NCI-H187 treated with DMSO at 0.1 percent for 48 hours (cell line): Measurements from ENCODE around the gene TBX3.

Experiments used
- DNase-seq: peaks from one replicate; lab custom pipeline; 2025; lab: John Stamatoyannopoulos, UW

Gene TBX3

DNA sequence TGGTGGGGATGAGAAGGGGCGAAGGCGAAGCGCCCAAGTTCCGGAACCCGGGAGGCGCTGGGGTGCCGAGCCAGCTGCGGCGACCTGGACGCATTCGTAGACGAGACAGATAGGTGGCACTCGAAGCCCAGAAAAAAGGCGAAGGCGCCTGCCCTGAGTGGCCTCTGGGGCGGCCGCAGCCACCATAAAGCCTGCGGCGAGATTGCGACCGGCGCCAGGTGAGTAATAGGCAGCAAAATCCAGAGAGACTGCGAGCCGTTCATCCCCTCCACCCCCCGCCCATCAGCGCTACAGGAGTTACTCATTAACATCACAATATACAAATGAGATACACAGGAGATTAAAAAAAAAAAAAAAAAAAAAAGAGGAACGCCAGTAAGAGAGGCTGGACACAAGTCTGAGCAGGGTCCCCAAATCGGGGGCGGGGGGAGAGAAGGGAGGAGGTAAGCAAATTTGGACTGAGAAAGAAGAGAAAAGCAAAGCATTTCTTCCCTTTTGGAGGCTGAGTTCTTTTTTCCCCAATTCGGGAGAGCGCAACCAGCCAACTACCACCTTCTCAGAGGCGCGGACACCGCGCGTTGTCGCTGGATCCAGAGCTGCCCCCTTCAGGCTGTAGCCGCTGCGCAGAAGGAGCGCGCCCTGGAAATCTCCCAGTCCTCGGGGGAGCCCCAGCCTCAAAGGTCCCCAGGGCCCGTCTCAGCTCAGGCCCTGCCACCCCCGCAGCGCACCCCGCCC, 15.7 kb downstream of the TBX3 start:
- peak; percentile 35 for DNase-seq

DNA sequence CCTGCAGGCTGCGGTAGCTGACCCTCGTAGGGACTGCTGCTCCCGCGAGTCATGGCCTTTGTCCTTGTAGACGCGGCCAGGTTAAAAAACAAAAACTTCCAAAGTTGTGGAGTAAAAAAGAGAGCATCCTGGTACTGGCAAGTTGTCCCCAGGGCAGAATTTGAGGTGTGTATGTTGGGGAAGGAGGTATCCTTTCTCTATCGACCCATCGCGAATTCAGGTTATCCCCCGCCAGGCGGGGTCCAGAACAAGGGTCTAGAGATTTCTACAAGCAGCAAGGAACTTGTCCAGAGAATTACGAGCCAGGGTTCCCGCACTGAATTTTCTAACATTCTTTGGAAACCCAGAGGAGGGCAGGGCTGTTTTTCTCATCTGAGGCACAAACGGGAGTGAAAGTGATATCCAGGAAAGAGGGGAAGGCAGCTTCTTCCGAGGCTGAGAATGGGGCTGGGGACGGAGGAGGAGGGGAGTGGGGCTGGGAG, 16.3 kb downstream of the TBX3 start:
- DNase-seq: no peak

DNA sequence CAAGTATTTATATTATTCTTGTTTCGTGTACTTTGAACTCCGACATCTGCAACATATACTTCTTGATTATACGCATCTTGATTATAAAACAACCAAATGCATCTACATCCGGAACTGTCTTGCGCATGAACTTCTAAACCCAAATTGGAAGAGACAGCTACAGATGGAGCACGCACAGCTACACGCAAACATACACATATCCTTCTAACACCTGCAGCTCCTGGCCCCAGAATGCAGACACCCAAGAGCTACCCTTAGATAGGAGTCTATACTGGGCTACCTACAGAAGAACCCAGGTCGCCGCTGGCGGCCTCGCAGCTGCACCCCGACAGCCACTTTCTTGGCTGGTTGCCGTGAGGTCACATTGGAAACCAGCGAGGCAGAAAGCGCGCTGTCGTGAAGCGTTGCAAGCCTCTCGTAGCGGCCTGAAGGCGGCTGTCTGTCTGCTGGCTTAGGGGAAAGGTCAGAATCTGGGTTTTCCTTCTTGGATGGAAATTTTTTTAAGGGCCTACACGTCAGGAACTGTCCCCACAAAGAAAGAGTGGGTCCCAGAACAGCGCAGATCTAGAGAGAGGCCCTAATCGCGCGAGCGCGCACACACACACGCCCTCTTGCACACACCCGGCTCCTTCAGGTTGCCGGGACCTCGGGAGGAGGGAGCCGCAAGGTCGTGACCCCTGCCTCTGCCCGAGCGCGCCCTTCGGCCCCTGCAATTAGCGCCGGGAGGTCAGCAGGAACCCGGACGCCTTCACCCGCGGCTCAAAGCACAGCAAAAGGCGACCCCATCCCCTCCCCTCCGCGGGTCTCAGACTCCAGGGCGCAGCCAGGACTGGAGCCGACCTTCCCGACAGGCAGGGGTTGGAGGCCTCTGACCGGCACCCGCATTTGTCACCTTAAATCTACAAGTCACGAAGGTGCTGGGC, 17.0 kb downstream of the TBX3 start:
- DNase-seq: no peak

DNA sequence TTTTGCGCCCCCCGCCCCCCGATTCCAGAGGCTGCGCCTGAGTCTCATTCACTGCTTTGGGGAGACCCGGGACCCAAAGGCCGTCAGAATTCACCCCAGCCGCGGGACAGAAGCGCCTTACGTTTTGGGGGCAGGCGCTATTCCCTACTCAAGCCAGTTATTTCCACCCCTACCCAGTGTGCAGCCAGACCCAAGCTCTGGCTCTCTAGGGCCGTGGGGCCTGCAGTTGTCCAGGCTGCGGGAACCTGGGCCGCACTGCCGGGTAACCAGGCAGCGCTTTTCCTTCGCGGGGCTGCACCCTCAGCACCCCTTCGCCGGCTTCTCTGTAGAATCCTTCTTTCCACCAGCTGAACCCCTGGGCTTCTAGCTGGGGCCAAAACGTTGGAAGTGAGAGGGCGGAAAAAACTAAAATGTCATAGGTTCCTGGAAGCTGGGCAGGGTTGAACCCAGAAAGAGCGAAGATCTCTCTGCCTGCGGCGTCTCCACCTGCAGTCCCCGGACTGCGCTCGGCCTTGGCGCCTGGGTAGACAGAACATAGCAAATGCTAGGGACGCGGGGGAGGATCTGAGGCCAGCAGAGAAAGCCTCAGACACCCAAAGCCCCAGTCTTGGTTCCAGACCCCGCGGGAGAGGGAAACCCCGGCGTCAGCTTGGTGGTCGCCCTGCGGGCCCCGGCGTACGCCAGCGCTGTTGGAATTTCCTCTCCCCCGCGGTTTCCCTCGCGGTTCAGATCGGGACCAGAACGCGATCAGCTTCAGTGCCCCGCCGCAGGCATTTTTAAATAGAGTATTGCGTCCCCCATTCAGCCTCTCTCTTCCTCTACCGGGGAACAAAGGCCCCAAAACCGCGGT, 18.3 kb downstream of the TBX3 start:
- DNase-seq: no peak

DNA sequence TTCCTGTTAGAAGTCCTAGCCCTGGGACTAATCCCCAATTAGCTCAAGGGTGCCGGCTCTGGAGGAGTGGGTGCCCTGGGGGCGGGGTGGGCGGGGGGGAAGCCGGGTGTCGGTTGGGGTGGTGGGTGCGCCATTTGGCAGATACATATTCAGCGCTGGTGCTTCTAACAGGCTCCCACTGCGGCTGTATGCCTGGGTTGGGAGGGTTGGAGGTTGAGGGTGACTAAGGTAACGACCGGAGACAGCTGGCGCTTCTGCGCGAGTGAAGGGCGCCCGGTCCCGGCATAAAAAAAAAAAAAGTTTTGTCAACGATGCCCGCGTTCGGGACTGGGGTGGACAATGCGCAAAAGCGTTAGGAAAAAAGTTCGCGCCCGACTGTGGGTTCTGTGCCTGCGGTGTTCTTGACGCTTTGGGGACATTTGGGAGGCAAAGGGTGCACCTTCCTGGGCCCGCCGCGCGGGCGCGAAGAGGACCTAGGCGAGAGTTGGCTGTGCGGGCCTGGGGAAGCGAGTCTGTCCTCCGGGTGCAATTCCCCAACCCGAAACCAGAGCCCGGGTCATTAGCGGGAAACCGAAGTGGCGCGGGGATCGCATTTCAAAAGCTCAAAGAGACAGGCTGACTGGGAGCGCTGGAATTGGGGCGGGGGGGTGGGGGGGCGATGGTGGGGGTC, 19.2 kb downstream of the TBX3 start:
- no peak for DNase-seq

DNA sequence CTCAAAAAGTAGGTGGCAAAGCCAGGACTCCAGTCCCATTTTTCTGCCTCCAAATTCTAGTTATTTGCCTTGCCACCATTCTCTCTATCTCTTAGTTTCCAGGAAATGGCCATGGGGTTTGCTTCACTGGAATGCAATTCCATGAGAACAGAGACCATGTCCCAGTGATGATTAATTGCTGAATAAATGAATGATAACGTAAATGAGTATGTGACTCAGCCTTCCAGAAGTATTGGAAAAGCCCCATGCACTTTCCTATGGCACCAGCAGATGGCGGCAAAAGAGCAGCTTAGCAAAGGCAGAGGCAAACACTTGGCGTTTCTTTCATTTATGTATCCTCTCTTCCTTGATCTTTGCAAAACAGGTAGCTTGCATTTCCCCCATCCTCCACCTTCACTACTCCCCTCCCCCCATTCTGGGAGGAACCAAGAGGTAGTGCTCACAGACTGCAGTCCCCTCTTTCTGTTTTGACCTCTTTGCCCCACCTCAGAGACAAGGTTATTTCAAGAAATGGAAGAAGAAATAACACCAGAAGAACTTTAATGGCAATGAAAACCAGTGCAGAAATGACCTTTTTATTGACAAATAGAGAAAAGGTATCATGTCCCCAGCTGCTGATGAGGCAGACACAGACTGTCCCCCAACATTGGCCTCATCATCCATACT, 21.3 kb downstream of the TBX3 start:
- peak; percentile 59 for DNase-seq

DNA sequence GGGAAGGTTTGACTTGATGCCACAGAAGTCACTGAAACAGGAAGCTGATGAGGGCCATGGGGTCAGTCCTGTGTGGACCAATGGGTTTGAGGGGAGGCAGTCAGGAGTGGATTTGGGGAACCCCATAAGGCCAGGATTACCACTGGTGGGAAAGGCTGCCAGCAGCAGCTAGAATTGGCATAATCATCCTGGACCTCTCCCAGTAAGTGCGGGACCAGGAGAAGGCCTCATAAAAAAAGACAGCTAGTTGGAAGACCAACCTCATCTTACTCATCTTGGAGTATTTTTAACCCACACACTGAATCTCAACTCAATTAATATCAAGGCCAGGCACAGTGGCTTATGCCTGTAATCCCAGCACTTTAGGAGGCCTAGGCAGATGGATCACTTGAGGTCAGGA, 22.7 kb downstream of the TBX3 start:
- DNase-seq: no peak

DNA sequence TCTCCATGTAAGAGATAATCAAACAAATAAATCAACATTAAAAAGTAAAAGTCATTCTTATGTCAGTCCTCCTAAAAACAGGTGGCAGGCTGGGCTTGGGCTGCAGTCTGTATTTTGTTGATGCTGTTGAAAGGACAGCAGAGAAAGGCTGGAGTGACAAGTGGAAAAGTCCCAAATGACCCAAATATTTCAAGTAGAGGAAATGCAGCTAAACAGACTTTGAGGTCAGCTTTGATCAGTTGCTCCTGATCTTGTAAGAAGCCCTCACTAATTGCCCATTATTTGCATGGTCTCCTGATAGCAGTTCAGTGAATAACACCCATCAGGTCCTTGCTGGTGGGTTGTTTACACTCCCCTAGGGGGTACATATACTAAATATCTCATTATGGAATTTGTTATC, 24.9 kb downstream of the TBX3 start:
- no peak for DNase-seq

DNA sequence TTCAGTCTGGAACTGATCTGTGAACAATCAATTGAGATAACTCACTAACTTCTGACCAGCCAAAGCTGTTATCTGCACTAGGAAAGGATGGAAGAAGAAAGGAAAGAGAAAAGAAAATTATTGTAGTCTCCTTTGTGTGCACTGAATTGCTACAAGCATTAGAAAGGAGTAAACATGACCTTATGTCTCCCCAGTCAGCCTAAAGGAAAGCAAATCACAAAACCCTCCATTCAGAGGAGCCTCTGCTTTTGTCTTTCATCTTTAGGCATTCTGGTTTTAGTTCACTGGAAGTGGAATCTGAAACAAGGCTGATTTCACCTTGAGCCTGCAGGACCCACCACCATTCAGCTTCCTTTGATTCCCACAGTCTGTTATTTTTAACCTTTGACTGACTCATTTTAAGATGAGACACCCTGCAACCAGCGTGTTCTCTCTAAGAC, 26.0 kb downstream of the TBX3 start:
- DNase-seq: no peak

DNA sequence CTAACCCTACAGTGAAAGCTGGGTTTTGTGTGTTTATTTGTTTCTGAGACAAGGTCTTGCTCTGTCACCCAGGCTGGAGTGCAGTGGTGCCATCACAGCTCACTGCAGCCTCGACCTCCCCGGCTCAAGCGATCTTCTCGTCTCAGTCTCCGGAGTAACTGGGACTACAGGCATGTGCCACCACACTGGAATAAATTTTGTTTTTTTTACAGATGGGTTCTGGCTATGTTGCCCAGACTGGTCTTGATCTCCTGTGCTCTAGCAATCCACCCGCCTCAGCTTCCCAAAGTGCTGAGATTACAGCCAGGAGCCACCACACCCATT, 26.4 kb downstream of the TBX3 start:
- DNase-seq: no peak

DNA sequence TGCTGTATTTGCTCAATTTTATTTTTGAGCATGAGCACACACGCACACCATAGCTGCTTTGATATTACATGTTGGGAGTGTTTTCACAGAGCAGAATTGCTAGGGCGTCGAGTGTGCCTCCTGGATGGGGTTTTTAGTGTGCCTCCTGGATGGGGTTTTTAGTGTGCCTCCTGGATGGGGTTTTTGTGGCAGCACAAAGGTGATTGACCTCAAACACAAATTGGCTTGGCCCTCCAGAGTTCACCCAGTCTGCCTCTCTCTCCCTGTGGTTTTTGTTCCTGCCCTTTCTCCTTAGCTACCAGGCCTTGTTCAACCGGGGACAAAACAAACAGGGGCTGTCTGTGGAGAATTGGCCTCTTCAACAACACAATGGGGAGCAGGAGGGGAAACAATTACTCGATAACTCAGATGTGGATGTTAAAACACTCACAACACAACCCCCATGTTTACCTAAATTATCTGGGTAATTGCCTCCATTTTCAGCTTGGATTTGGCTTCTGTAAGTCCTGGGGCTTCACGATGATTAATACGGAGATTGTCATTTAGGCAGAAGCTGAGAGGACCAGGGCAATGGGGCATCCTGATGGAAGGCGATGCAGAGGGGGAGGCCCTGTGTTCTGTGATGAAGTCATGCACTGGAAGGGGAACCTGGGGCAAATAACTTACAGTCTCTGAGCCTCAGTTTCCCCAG, 26.9 kb downstream of the TBX3 start:
- no peak for DNase-seq

DNA sequence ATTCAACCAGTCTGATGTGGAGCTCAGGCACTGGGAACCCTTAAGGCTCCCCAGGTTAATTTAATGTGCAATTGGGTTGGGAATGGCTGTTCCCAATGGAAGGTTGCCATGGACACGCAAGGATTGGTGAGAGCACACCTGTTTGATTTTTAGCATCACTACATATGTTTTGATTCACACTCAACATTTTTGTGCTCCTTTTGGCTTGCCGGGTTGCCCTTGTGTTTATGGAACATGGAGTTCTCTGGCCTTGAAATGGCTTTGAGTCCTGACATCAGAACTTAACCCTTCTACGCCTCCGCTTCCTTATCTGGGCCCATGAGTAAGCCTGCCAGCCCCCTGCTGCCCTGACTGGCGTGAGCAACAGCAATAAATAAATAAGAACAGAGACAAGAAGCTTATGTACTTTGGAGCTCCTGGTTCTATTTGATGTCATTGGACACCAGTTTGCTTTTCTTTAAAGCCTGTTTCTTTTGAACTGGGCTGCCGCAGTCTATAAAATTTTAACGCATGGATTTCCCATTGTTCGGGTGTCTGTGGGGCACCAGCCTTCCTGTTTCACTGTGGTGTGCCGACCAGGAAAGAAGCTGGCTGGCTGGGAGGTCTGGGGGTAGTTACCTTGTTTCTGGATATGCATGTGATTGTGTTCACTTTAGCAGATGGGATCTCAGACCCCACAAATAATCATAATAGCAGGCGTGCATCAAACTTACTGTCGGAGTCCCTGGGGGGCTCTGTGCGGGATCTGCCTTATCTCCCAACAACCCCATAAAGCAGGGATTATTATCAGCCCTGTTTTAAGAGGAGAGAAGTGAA, 27.8 kb downstream of the TBX3 start:
- no peak for DNase-seq

DNA sequence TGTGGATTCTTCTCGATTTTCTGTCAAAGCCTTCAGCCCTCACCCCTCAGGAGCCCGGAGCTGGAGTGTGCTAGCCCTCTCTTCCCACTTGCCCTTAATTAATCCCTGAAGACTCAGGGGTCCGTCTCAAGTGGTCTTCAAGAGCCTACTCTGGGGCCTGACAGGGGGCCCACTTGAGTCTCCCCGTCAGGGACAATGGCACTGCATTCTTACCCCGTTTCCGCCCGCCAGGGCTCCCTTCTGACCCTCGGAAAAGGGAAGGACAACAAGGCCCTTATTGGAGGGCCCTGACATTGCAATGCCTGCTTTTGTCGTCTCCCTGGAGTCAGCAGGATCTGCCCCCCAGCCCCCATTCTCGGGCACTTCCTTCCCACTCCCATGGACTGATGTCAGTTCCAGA, 34.4 kb downstream of the TBX3 start:
- DNase-seq: no peak

DNA sequence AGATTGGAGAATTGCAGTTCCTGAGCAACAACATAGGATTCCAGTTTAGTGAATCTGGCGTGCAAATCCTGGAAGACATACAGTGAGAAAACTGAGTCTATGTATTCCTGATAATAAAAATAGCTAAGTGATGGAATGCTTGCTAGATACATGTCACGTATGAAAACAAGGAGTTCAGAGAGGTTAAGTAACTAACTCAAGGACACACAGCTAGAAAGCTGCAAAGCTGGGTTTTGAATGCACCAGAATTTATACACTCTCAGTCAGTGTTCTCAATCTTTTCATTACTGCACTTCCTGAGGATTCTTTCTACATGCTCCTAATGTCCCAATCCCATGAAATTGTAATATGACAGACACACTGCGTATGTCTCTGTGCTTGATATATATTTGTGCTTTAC, 35.3 kb downstream of the TBX3 start:
- DNase-seq: no peak

DNA sequence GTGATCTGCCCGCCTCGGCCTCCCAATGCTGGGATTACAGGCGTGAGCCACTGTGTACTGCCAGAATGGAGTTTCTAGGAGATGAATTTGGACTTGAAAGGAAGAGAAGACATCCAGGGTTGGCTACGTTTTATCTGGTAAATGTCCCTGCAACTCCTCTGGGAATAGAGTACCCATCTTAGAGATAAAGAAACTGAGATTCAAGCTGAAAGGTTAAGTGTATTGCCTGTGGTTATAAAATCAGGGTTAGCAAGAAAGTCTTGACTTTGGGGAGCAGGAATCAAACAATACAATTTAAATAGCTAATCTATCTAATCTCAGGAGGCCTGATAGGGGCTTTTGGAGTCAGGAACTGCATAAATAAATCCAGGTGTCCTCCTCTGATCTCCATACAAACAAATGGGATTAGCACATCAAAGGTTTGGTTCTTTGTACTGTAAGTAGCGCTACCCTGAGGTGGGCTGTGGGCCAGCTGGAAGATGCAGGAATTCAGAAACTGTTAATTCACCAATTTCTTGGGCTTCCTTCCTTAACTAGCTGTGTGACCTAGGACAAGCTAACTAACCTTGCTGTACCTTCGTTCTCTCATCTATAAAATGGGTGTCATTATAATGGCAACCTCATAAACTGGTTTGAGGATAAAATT, 45.1 kb downstream of the TBX3 start:
- DNase-seq: no peak

DNA sequence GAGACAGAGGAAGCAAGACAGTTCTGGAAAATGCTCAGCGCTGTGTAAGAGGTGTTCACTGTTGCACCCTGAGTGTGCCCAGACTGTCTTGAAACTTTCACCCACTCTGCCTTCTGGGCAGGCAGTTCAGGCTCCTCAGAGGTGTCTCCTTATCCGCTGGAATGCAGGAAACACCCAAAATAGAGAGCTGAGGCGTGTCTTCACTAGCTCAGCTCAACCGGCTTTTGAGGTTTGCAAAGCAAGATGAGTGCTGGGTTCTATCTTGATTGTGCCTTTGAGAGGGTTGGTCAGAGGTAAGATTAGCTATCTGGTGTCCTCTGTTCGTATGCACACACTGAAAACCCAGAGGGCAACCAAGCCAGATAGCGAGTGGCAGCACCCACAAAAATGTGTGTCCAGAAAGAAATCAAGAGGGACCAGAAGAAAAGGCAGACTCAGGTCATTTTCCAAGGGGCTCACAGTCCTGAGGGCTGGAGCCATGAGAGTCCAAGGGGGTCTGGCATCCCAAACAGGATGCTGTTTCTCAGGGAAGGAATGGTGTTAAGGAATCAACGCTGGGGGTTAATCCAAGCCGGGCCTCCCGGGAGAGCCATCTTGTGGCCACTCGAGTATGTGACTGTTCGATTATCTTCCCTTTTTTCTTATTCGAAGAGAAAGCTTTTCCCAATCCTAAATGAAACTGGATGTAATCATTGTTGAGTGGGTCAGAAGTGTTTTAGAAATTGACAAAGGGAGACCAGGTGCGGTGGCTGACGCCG, 47.1 kb downstream of the TBX3 start:
- DNase-seq: no peak

DNA sequence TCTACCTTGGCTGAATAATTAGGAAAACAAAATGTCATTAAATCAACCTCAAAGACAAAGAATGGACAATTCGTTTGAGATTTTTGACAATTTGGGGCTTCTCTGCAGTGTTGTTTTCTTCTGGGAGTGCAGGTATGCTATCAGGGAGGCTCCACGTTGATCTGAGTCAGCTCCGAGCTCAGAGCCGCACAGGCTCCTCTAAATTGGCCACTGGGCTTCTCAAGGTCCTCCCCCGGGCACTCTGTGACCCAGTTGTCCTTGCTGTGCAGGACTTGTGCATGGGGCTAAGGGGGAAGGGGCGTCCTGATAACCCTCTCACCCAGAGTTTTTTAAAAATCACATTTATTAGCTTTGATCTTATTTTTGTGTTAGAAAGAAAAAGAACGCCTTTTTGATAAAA, 52.7 kb downstream of the TBX3 start:
- DNase-seq: no peak

DNA sequence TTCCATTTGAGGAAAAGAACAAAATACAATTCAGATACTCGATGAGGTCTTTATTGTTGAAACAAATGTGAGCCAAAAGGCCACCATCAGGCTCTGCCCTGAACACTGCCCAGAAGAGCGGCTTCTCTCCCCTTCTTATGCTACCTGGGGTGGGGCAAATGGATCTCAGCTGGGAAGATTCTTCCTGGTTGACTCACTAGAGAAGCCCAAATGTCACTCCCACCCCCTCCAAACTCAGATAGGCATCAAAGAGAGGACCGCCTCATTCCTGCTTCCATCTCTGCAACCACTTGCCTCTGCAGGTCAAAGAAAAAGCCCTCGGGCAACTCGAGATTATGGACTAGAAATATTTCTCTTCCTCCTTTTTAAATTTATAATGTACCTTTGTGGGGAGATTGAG, 55.8 kb downstream of the TBX3 start:
- no peak for DNase-seq

DNA sequence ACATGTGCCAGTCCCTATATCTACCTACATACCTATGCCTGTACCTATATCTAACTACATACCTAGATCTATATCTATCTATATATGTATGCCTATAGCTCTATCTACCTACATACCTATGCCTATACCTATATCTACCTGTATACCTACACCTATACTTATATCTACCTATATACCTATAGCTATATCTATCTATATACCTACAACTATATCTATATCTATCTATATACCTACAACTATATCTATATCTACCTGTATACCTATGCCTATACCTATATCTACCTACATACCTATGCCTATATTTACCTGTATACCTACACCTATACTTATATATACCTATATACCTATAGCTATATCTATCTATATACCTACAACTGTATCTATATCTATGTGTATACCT, 56.6 kb downstream of the TBX3 start:
- no peak for DNase-seq
